Left kidney (tissue), 8 donors: ENCODE measurements around the gene RLIM. TPM values are rescaled to one million over a fixed set of nuclear protein-coding genes. Genes with fewer than 3 reads are reported as not detected.
A peak's percentile ranks its signal among the peaks of the same experiment; 100 is the strongest.
"Not testable (repeated sequence)": the region's sequence is repeated elsewhere in the genome, so short reads cannot be mapped to it uniquely, and the experiment has no call there.

Experiments used
- DNase-seq: peaks from one replicate; pipeline ENCODE4 v3.0.0-alpha.2; 2013
- long read RNA-seq, 8 donors: transcript quantifications; one replicate each; lab custom pipeline, GENCODE V29; 2026
- polyA plus RNA-seq: library from polyadenylated mRNA; unstranded; fragments of 120-200 nt; gene quantifications from one replicate; pipeline ENCODE4 v1.2.1, GENCODE V29; 2013; ENCODE audit not compliant: insufficient read length

The RLIM gene
- polyA plus RNA-seq, result 38.1 TPM
- long read RNA-seq, donor 1, full-length matches to known transcripts, result 8 of 8 reads
- long read RNA-seq, donor 1, partial matches to known transcripts, result 0 of 8 reads
- long read RNA-seq, donor 1, other reads (novel, unspliced or antisense), result 0 of 8 reads
- long read RNA-seq, donor 2, full-length matches to known transcripts, result 6 of 6 reads
- long read RNA-seq, donor 2, partial matches to known transcripts, result 0 of 6 reads
- long read RNA-seq, donor 2, other reads (novel, unspliced or antisense), result 0 of 6 reads
- long read RNA-seq, donor 3, full-length matches to known transcripts, result 8 of 21 reads
- long read RNA-seq, donor 3, partial matches to known transcripts, result 13 of 21 reads
- long read RNA-seq, donor 3, other reads (novel, unspliced or antisense), result 0 of 21 reads
- long read RNA-seq, donor 4, result 0 reads
- long read RNA-seq, donor 5, full-length matches to known transcripts, result 7 of 7 reads
- long read RNA-seq, donor 5, partial matches to known transcripts, result 0 of 7 reads
- long read RNA-seq, donor 5, other reads (novel, unspliced or antisense), result 0 of 7 reads
- long read RNA-seq, donor 6, full-length matches to known transcripts, result 6 of 6 reads
- long read RNA-seq, donor 6, partial matches to known transcripts, result 0 of 6 reads
- long read RNA-seq, donor 6, other reads (novel, unspliced or antisense), result 0 of 6 reads
- long read RNA-seq, donor 7, full-length matches to known transcripts, result 4 of 4 reads
- long read RNA-seq, donor 7, partial matches to known transcripts, result 0 of 4 reads
- long read RNA-seq, donor 7, other reads (novel, unspliced or antisense), result 0 of 4 reads
- long read RNA-seq, donor 8, full-length matches to known transcripts, result 4 of 4 reads
- long read RNA-seq, donor 8, partial matches to known transcripts, result 0 of 4 reads
- long read RNA-seq, donor 8, other reads (novel, unspliced or antisense), result 0 of 4 reads

GRCh38 chrX:74614093-74614909, at the start of gene RLIM:
TSS of gene RLIM (minus strand) at chrX:74614624. CDS start at chrX:74595977, 18,647 bp downstream.
- DNase-seq, result peak; percentile 92

- DNase-seq, result no peak
These were observed 41.8 kb upstream of the RLIM start for GRCh38 chrX:74656079-74656745.

- not testable (repeated sequence) for DNase-seq
These were observed 40.5 kb upstream of the RLIM start for GRCh38 chrX:74654953-74655352.

- DNase-seq, result no peak
These were observed 22.4 kb upstream of the RLIM start for GRCh38 chrX:74636749-74637314.

- peak; percentile 24 for DNase-seq
These were observed 893 bp downstream of the RLIM start for GRCh38 chrX:74613370-74614092.

- no peak for DNase-seq
These were observed 7.6 kb downstream of the RLIM start for GRCh38 chrX:74606799-74607198.

GRCh38 chrX:74606342-74606741, 8.1 kb downstream of the RLIM start:
- DNase-seq, result no peak

GRCh38 chrX:74603040-74603439, 11.4 kb downstream of the RLIM start:
- no peak for DNase-seq

GRCh38 chrX:74602142-74602541, 12.3 kb downstream of the RLIM start:
- no peak for DNase-seq

- no peak for DNase-seq
These were observed 20.8 kb downstream of the RLIM start for GRCh38 chrX:74593593-74593992.

GRCh38 chrX:74585766-74586165, 28.7 kb downstream of the RLIM start:
- no peak for DNase-seq

GRCh38 chrX:74579597-74580198, 34.7 kb downstream of the RLIM start:
- no peak for DNase-seq

- no peak for DNase-seq
These were observed 36.3 kb downstream of the RLIM start for GRCh38 chrX:74578137-74578536.

GRCh38 chrX:74557378-74557777, 57.0 kb downstream of the RLIM start:
- DNase-seq, result no peak

GRCh38 chrX:74551934-74552333, 62.5 kb downstream of the RLIM start:
- DNase-seq, result no peak

GRCh38 chrX:74550295-74550802, 64.1 kb downstream of the RLIM start:
- DNase-seq, result peak; percentile 70

- no peak for DNase-seq
These were observed 67.4 kb downstream of the RLIM start for GRCh38 chrX:74546984-74547383.

GRCh38 chrX:74545880-74546523, 68.4 kb downstream of the RLIM start:
- DNase-seq, result no peak

- no peak for DNase-seq
These were observed 73.7 kb downstream of the RLIM start for GRCh38 chrX:74540635-74541249.
